GM10266 (cell line): ENCODE data around the gene APBA1.

Experiments used
- DNase-seq: peaks from one replicate; pipeline ENCODE4 v3.0.0; 2012; ENCODE audit errors: extremely low spot score
- TF ChIP-seq, protein P1 (sequence below): IDR thresholded peaks from 2 replicates; pipeline ENCODE4 v1.5.1; 2012; ENCODE audit warnings: mild to moderate bottlenecking, low read depth; ENCODE audit not compliant: control insufficient read depth, insufficient read depth; ENCODE audit errors: missing control alignments

The APBA1 gene

DNA sequence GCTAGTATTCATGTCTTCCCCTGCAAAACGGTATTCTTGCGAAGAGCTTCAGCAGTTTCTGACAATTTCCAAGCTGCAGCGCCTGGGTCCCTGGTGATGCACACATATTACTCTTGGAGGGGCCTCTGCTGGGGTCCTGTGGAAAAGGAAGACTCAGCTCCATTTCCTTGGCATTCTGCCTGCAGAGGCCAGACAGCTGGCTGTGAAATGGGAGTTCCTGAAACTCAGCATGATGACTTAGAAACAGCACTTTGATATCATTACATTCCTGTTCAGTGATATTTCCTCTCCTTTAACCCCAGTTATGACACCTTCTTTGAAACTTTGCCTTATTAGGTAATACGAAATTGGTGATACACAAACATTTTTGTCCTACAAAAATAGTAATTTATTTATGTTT, 98.5 kb downstream of the APBA1 start:
- DNase-seq, result no peak
- TF ChIP-seq, protein P1, sequence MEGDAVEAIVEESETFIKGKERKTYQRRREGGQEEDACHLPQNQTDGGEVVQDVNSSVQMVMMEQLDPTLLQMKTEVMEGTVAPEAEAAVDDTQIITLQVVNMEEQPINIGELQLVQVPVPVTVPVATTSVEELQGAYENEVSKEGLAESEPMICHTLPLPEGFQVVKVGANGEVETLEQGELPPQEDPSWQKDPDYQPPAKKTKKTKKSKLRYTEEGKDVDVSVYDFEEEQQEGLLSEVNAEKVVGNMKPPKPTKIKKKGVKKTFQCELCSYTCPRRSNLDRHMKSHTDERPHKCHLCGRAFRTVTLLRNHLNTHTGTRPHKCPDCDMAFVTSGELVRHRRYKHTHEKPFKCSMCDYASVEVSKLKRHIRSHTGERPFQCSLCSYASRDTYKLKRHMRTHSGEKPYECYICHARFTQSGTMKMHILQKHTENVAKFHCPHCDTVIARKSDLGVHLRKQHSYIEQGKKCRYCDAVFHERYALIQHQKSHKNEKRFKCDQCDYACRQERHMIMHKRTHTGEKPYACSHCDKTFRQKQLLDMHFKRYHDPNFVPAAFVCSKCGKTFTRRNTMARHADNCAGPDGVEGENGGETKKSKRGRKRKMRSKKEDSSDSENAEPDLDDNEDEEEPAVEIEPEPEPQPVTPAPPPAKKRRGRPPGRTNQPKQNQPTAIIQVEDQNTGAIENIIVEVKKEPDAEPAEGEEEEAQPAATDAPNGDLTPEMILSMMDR, result no peak

DNA sequence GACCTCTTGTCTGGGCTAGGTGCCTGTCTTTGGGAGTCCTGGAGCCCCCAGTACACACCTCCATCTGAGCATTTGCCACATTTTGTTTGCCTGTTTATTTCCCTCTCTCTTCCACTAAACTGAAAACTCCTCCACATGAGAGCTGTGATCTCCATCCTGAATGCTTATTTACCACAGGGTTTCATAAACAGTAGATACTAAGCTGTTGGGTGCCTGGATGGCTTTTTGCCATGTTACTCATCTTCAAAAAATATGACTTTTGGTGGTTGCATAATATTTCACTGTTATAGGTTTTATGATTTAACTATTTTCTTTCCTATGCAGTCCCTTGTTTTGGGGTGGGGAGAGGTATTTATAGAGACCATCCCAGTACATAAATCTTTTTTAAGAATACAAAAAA, 99.6 kb downstream of the APBA1 start:
- no peak for DNase-seq

DNA sequence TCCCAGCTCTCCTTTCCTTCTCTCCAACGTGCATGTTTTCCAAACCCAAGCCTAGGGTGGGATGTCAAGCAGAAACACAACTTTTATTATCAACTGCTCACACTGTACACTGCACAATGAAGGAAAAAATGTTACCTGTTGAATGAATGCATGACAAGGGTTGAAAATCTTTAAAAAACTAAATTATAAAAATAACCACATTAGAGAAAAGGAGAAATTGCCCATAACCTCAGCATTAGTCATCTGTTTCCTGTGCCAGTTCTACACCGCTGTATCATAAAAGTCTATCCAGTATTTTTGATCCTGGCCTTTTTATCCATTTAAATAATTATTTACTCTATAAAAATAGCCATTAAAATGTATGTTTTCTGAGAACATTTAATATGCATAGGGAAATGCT, 101.1 kb downstream of the APBA1 start:
- no peak for DNase-seq
- TF ChIP-seq, protein P1, result no peak

More for the DNA sequence above, 99.6 kb downstream of the APBA1 start:
- TF ChIP-seq, protein P1, result no peak

DNA sequence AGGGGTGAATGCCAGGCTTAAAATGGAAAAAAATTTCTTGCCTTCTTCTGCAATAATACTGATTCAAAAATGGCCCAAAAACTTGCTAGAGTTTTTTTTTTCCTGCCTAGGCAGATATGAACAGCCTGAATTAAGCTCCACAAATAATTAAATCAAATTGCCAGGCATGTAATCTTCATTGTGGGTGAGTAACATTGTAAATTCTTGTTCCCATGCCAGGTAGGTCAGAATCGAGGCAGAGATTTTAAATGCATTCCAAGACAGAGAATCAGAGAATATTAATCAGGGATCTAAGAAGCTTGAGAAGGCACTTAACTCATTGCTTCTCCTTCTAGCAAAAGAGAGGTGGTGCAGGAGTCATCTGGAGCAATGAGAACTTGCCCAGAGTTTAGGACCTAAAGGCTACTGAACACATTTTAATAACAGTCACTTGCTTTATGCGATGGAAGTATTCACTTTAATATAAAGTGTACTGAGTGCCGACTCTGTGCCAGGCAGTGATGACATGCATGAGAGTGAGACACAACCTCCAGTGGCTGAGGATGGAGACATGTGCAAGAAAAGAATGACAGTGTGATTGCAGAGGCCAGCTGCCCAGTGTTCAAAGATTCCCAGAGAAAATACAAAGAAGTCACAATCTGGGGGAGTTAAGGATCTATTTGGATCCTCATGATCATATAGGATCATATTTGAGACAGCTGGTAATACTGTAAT, 102.3 kb downstream of the APBA1 start:
- TF ChIP-seq, protein P1, result no peak
- DNase-seq, result no peak

DNA sequence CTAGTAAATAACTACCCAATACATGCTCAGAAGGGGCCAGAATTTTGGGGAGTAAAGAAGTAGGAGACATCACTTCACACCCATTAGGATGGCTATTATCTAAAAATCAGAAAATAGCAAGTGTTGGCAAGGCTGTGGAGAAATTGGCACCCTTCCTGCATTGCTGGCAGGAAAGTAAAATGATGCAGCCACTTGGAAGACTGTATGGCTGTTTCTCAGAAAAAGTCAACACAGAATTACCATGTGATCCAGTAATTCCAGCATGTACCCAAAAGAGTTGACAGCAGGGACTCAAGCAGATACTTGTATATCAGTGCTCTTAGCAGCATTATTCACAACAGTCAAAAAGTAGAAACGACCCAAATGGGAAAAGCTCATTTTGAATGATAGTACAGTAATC, 107.6 kb downstream of the APBA1 start:
- TF ChIP-seq, protein P1, result no peak
- no peak for DNase-seq

DNA sequence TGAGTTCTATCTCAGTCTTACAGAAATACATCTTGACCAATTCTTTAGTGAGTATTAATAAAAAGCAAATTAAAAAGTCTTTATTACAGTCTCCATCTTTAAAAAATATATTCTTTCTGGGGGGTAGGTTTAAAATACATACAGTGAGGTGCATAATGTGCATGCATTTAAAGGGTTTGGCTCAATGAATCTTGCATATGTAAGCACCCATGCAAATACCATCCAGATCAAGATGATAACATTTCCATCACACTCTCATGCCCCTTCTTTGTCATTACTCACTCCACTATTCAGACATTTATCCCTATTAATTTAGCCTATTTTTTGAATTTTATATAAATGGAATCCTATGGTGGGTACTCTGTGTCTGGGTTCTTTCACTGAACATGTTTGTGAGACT, 113.0 kb downstream of the APBA1 start:
- TF ChIP-seq, protein P1, result no peak
- DNase-seq, result no peak

DNA sequence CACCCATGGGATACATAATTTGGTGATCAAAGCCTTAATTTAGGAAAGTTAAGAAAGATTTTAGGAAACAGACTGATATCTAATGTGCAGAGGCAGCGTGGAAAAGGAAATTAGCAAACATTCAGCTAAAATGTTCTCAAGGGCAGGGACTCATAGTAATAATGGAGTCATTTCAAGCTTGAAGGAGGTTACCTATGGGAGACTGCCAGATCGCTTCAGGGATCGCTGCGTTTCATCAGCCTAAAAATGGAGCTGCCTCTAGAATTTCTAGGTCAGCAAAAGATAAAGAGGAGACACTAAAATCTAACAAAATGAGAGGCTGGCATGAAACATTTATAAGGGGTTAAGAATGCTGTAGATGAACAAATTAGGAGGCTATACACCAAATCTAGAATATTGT, 115.5 kb downstream of the APBA1 start:
- DNase-seq, result no peak
- TF ChIP-seq, protein P1, result no peak
